ENCODE measurements around the gene PTPN9.
A peak's percentile ranks its signal among the peaks of the same experiment; 100 is the strongest.

The PTPN9 gene

DNA sequence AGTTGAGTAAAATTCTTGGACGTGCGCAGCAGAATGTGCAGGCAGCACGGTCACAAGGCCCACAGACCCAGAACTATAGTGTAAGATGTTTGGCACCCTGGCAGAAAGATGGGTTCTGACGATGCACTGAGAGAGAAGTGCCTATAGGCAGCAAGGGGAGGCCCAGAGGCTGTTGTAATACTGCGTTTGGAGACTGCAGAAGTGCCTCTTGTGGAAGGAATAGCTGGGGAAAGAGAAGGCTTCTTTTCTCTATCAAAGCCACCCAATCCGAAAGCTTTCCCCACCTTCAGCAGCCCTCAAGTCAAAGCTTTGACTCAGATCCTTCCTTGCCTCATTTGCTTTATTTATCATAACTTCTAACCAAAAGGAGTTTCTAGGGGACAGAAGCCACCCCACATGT, 122.4 kb downstream of the PTPN9 start:
- Histone ChIP-seq H3K36me3 (ENCODE audit: insufficient read depth, low read length) (no peaks in the 10 kb centered on the region), H3K9ac (ENCODE audit: low read length) (no peak overlapping the region), H3K4me1 (ENCODE audit: insufficient read depth, low read length) (peaks cover 7% of the 10 kb centered on the region), H3K4me3 (ENCODE audit: low read depth in 1 of 2, low read length in 2 of 2) (no peak overlapping the region), H3K27me3 (ENCODE audit: control insufficient read depth in 1 of 2, insufficient read depth in 2 of 2, low read length in 2 of 2) (no peaks in the 10 kb centered on the region), H3K27ac (ENCODE audit: low read depth, low read length) (no peak overlapping the region), H3K9me3 (ENCODE audit: low read length) (no peaks in the 10 kb centered on the region)

DNA sequence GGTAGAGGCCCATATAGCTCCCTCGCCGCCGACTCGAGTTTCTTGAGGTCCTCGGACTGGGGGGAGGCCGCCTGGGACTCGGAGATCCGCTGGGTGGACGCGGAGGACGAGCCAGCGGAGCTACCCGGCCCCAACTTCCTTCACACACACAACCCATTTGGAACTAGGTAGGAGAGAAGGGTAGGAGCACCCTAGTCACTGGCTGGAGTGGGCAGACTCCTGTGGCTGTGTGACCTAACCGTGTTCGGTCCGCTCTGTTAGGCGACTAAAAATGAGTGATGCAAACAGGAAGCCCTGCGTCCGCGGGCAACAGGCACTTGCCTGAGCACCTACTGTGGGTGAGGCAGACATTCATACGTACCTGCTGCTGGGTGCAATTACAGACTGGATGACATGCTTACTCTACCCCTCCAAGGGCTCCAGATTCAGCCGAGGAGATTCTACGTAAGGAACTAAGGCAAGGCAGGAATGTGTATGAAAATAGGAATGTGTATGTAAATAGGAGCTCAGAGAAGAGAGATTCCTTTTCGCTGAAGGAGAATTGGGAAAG, 123.1 kb downstream of the PTPN9 start:
- Histone ChIP-seq H3K9ac (ENCODE audit: low read length) (peak overlapping the region; percentile 64), H3K27me3 (ENCODE audit: control insufficient read depth in 1 of 2, insufficient read depth in 2 of 2, low read length in 2 of 2) (no peaks in the 10 kb centered on the region), H3K36me3 (ENCODE audit: insufficient read depth, low read length) (no peaks in the 10 kb centered on the region), H3K9me3 (ENCODE audit: low read length) (no peaks in the 10 kb centered on the region), H3K27ac (ENCODE audit: low read depth, low read length) (peak overlapping the region; percentile 69), H3K4me3 (ENCODE audit: low read depth in 1 of 2, low read length in 2 of 2) (peak overlapping the region; percentile 91 to 94), H3K4me1 (ENCODE audit: insufficient read depth, low read length) (peaks cover 6% of the 10 kb centered on the region)

DNA sequence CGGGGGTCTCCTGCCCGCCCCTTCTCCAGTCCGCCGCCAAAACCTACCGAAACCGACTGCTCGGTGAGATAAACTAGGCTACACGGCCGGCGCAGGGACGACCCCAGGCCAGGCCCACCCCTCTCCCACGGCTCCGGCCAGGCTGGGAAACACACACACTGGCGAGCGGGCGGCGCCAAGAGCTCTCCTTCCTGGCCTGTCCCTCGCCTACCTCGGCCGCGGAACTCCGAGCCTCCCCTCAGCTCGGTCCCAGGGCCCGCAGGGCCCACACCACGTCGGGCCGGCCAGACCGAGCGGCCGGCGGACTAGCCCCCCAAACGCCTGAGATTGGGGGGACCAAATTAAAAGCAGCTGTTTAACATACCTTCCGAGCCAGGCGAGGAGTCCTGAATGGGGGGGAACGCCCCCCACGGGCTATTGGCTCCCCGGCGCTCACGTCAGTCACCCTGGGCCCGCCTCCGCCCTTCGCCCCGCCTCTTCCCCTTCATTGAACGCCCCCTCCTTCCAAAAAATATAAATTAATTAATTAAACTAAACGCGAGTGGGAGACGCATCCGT, 123.6 kb downstream of the PTPN9 start:
- Histone ChIP-seq H3K4me3 (ENCODE audit: low read depth in 1 of 2, low read length in 2 of 2) (peak overlapping the region; percentile 91 to 94), H3K9me3 (ENCODE audit: low read length) (no peaks in the 10 kb centered on the region), H3K36me3 (ENCODE audit: insufficient read depth, low read length) (no peaks in the 10 kb centered on the region), H3K9ac (ENCODE audit: low read length) (peak overlapping the region; percentile 64), H3K27ac (ENCODE audit: low read depth, low read length) (peak overlapping the region; percentile 69), H3K27me3 (ENCODE audit: control insufficient read depth in 1 of 2, insufficient read depth in 2 of 2, low read length in 2 of 2) (no peaks in the 10 kb centered on the region), H3K4me1 (ENCODE audit: insufficient read depth, low read length) (peaks cover 6% of the 10 kb centered on the region)

DNA sequence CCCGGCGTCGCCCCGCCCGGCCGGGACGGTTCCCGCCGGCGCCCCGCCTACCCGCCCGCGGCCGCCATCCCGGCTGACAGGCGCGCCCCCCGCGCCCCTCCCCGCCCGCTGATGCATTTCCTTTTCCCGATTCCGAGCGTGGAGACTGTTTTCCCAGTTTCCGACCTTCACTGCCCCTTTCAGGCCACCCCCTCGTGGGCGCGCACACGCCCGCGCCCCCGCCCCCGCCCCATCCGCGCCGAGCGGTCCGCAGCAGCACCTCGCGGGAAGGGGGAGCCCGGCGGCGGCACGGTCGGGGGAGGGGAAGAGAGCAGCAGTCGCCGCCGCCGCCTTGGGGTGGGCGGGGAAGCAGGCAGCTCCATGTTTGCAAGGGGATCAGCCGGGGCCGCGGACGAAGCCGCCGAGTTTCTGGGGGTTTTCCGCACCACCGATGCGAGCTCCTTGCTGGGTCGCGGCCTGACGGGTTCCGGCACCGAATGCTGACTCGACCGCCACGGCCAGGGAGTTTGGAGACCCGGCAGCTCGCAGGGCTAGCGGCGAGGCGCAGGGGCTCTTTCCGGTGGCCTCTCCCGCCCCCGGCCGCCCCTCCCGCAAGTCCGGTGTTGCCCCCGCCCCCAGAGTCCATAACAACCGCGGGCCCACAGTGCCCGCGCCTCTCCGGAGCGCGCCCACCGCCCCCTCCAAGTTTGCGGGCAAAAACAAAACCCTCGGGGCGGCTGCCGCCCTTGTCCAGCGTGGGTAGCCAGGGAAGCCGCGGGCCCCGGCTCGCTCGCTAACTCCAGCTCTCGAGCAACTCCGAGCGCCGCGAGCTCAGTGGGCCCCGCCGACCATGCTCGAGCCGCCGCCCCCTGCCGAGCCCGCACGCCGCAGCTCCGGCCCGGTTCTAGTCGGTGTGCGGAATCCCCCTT, 124.4 kb downstream of the PTPN9 start:
- Histone ChIP-seq H3K36me3 (ENCODE audit: insufficient read depth, low read length) (no peaks in the 10 kb centered on the region), H3K27ac (ENCODE audit: low read depth, low read length) (peak overlapping the region; percentile 69), H3K9ac (ENCODE audit: low read length) (peak overlapping the region; percentile 64), H3K9me3 (ENCODE audit: low read length) (no peaks in the 10 kb centered on the region), H3K4me1 (ENCODE audit: insufficient read depth, low read length) (peaks cover 9% of the 10 kb centered on the region), H3K4me3 (ENCODE audit: low read depth in 1 of 2, low read length in 2 of 2) (peak overlapping the region; percentile 91 to 94), H3K27me3 (ENCODE audit: control insufficient read depth in 1 of 2, insufficient read depth in 2 of 2, low read length in 2 of 2) (no peaks in the 10 kb centered on the region)

DNA sequence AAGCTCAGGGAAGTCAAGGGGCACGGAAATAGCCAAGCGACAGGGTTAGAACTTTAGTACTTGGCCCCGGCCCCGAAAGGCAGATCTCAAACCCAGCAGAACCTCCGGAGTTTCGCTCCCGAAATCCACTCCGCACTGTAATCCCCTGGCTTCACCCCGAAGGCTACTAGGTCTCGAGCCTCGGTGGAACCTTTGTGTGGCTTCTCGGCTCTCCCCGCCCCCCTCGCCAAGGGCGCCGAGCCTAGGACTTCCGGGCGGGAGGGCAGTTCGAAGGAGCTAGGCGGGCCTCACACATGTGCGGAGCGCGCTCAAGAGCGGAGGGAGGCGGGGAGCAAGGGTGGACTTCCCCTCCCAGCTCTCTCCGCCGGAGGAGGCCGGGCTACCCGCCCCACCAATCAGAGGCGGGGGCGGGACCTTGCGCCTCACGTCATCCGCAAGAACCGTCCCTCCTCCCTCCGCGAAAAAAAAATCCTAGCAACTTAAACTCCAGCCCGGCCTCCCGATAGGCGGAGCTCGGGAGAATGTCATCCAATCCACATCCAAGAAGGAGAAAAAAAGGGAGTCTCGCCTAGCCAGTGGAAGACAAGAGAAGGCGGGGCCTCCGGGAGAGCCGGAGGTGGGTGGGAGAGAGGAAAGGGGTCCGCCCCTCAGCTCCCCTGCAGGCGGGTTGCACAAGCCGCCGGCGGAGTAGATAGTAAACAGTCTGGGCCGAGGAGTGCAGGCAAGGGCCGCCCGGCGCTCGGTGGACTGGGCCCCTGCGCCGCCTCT, 125.2 kb downstream of the PTPN9 start:
- H3K9me3 ChIP-seq (ENCODE audit: low read length) = no peaks in the 10 kb centered on the region
- H3K9ac ChIP-seq (ENCODE audit: low read length) = peak overlapping the region; percentile 89
- H3K27me3 ChIP-seq (ENCODE audit: control insufficient read depth in 1 of 2, insufficient read depth in 2 of 2, low read length in 2 of 2) = no peaks in the 10 kb centered on the region
- H3K4me1 ChIP-seq (ENCODE audit: insufficient read depth, low read length) = peaks cover 17% of the 10 kb centered on the region
- no peaks in the 10 kb centered on the region for H3K36me3 ChIP-seq (ENCODE audit: insufficient read depth, low read length)
- H3K4me3 ChIP-seq (ENCODE audit: low read depth in 1 of 2, low read length in 2 of 2) = peak overlapping the region; percentile 91 to 94
- peak overlapping the region; percentile 99 for H3K27ac ChIP-seq (ENCODE audit: low read depth, low read length)

DNA sequence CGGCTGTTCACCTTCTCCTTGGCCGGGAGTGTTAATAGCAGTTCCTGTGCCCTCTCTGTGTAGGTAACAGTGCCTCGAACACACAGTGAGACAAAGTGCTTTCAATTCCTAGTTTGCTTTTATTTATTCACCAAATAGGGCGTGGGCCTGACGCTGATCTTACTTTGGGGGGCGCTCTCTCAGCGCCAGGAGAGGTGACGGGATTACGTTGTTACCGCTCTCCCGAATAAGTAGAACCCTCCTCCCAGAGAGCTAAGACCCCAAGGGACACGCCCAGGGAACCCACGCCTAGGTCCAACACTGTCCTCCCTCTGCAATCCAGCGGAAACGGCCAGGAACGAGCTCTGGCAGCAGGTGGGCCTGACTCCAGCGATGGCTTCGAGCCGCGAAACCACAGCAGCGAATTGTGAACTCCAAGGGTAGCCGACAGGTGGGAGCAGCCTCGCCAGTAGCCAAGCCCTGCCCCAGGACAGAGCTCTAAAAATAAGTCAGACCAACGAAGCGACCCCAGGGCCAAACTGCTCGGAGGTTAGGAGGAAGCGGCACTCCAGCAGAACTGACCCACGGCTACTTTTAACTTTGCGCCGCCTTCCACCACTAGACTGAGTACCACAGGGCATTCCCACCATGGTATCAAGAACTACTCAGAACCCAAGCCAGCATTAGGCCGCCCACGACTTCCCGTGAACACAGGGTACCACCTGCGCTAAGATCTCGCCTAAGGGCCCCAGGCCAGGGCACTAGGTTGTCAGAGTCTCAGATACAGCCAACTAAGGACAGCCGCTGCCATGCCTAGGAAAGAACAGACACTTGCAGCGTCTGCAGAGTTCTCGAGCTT, 126.0 kb downstream of the PTPN9 start:
- Histone ChIP-seq H3K27ac (ENCODE audit: low read depth, low read length) (peak overlapping the region; percentile 99), H3K4me1 (ENCODE audit: insufficient read depth, low read length) (peaks cover 17% of the 10 kb centered on the region), H3K27me3 (ENCODE audit: control insufficient read depth in 1 of 2, insufficient read depth in 2 of 2, low read length in 2 of 2) (no peaks in the 10 kb centered on the region), H3K9ac (ENCODE audit: low read length) (peak overlapping the region; percentile 89), H3K36me3 (ENCODE audit: insufficient read depth, low read length) (no peaks in the 10 kb centered on the region), H3K9me3 (ENCODE audit: low read length) (no peaks in the 10 kb centered on the region), H3K4me3 (ENCODE audit: low read depth in 1 of 2, low read length in 2 of 2) (peak overlapping the region; percentile 60 to 76)

DNA sequence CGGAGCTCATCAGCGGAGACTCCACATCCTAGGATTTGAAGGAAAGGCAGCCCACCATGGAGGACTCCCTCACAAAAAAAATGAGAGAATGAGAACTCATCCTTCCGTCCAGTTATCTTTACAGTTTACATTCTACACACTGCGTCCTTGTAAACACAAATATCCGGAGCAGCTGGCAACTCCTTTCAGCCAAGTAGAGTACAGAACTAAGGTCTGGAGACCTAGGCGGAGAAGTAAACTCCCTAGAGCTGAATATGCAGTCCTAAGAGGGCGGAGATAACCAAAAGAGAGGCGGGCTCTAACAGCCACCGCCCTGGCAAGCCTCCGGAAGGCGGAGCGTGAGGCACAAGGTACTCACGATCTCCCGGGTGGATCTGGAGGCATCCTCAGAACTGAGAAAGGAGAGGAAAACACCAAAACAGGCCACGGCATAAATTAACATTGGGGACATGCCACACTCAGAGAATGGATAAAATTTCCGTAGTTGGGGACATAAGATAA, 126.7 kb downstream of the PTPN9 start:
- Histone ChIP-seq H3K36me3 (ENCODE audit: insufficient read depth, low read length) (no peaks in the 10 kb centered on the region), H3K4me3 (ENCODE audit: low read depth in 1 of 2, low read length in 2 of 2) (peak overlapping the region; percentile 34 to 76), H3K9me3 (ENCODE audit: low read length) (no peaks in the 10 kb centered on the region), H3K27me3 (ENCODE audit: control insufficient read depth in 1 of 2, insufficient read depth in 2 of 2, low read length in 2 of 2) (no peaks in the 10 kb centered on the region), H3K27ac (ENCODE audit: low read depth, low read length) (peak overlapping the region; percentile 99), H3K9ac (ENCODE audit: low read length) (peak overlapping the region; percentile 89), H3K4me1 (ENCODE audit: insufficient read depth, low read length) (peaks cover 17% of the 10 kb centered on the region)

DNA sequence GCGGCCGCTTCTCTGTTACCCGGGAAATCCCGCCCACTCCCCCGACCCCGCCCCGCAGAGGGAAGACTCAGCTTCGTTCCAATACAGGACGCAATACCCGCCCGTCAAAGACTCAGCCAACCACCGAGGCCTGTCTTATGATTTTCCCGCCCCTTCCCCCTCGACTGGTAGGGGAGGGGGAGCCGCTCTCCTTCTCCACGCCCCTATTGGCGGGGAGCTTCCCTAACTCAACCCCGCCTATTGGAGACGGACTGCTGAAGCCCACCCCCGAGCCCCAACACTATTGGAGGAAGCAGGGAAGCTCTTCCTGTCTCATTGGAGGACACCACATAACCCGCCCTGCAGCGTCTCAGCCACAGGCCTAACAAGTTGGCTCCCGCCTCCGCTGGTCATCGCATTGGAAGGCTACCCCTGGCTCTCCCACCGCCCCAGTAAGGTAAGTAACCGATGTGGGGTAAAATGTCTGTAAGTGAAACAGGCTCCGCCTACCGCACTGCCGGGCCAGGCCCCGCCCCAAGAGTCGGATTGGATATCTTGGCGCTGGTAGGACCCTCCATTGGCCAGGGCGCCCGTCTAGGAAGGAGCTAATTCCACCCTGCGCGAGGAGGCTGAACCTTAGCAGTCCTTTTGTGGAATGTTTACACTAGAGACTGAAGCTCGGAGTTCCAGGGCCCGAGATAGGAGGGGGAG, 127.3 kb downstream of the PTPN9 start, which contains the start of gene SIN3A:
TSS of gene SIN3A (minus strand) at position 17 of the 690 bp plus-strand sequence. CDS start 21,315 bp downstream, outside the sequence.
- Histone ChIP-seq H3K36me3 (ENCODE audit: insufficient read depth, low read length) (no peaks in the 10 kb centered on the region), H3K4me3 (ENCODE audit: low read depth in 1 of 2, low read length in 2 of 2) (peak within 1 kb of the TSS; percentile 66 to 98), H3K27ac (ENCODE audit: low read depth, low read length) (peak within 1 kb of the TSS; percentile 99), H3K9me3 (ENCODE audit: low read length) (no peaks in the 10 kb centered on the region), H3K9ac (ENCODE audit: low read length) (peak within 1 kb of the TSS; percentile 89), H3K27me3 (ENCODE audit: control insufficient read depth in 1 of 2, insufficient read depth in 2 of 2, low read length in 2 of 2) (no peaks in the 10 kb centered on the region), H3K4me1 (ENCODE audit: insufficient read depth, low read length) (peaks cover 17% of the 10 kb centered on the region)

DNA sequence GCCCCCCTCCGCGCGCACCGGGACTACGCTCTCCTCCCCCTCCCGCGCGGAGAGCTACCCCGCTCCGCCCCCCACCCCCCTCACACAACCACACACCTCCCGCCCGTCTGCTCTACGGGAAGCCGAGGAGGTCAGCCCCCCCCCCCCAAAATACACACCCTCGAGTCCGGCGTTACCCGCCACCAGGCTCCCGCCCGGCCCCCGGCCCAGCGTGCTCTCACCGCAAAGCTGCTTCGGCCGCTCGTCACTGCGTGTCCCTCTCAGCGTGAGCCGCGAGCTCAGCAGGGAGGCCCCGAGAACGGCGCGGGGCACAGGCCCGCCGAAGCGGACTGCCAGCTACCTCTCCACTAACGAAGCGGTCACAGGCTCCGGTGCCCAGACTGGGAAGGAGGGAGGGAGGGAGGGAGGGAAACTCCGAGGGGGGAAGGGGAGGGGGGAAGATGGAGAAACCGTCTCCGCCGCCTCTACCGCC, 127.9 kb downstream of the PTPN9 start:
- no peaks in the 10 kb centered on the region for H3K27me3 ChIP-seq (ENCODE audit: control insufficient read depth in 1 of 2, insufficient read depth in 2 of 2, low read length in 2 of 2)
- H3K4me1 ChIP-seq (ENCODE audit: insufficient read depth, low read length) = peaks cover 13% of the 10 kb centered on the region
- H3K36me3 ChIP-seq (ENCODE audit: insufficient read depth, low read length) = no peaks in the 10 kb centered on the region
- peak overlapping the region; percentile 61 for H3K9ac ChIP-seq (ENCODE audit: low read length)
- H3K27ac ChIP-seq (ENCODE audit: low read depth, low read length) = peak overlapping the region; percentile 99
- H3K4me3 ChIP-seq (ENCODE audit: low read depth in 1 of 2, low read length in 2 of 2) = peak overlapping the region; percentile 49 to 56
- H3K9me3 ChIP-seq (ENCODE audit: low read length) = no peaks in the 10 kb centered on the region

All from muscle layer of colon (tissue), 2 donors.